ENCODE results near the gene PPDPF. TPM values are rescaled to one million over a fixed set of nuclear protein-coding genes. Genes with fewer than 3 reads are reported as not detected.

Gene PPDPF
- total RNA-seq, 1 donor from 2014 or later = 355 TPM

- no peak for TF ChIP-seq CTCF (IDR thresholded peaks at IDR 0.05)
- Histone ChIP-seq H3K27me3 (no peaks in the 10 kb centered on the region), H3K27ac (no peak overlapping the region), H3K4me1 (no peaks in the 10 kb centered on the region), H3K36me3 (no peaks in the 10 kb centered on the region), H3K9me3 (no peaks in the 10 kb centered on the region), H3K4me3 (no peak overlapping the region)
- ATAC-seq = no peak
- intact Hi-C loops (cut with DNase I) = no loop called here
- no peak for DNase-seq
Observed at GRCh38 chr20:63530788-63531160, 10.2 kb downstream of the PPDPF start.

- intact Hi-C loops (cut with DNase I) = no loop called here
- no peak for TF ChIP-seq CTCF (IDR thresholded peaks at IDR 0.05)
- Histone ChIP-seq H3K4me1 (peaks cover 7% of the 10 kb centered on the region), H3K27ac (no peak overlapping the region), H3K9me3 (no peaks in the 10 kb centered on the region), H3K27me3 (no peaks in the 10 kb centered on the region), H3K36me3 (no peaks in the 10 kb centered on the region), H3K4me3 (no peak overlapping the region)
- ATAC-seq (no peak), DNase-seq (no peak)
Observed at GRCh38 chr20:63531686-63532448, 11.3 kb downstream of the PPDPF start.

- Histone ChIP-seq H3K27ac (no peak overlapping the region), H3K27me3 (no peaks in the 10 kb centered on the region), H3K36me3 (no peaks in the 10 kb centered on the region), H3K9me3 (no peaks in the 10 kb centered on the region), H3K4me1 (peaks cover 7% of the 10 kb centered on the region), H3K4me3 (no peak overlapping the region)
- no peak for ATAC-seq
- no peak for DNase-seq
- intact Hi-C loops (cut with DNase I) = no loop called here
- TF ChIP-seq CTCF (IDR thresholded peaks at IDR 0.05) = no peak
Observed at GRCh38 chr20:63532449-63532971, 11.9 kb downstream of the PPDPF start.

GRCh38 chr20:63533388-63533787 is 12.8 kb downstream of the PPDPF start:
- no peak overlapping the region for H3K27ac ChIP-seq
- intact Hi-C loops (cut with DNase I) = no loop called here

GRCh38 chr20:63533871-63534393 is 13.4 kb downstream of the PPDPF start:
- peak; percentile 86 for DNase-seq
- no peaks in the 10 kb centered on the region for H3K36me3 ChIP-seq
- ATAC-seq = peak; percentile 0
- H3K9me3 ChIP-seq = no peaks in the 10 kb centered on the region
- intact Hi-C loops (cut with DNase I) = no loop called here
- no peak overlapping the region for H3K27ac ChIP-seq
- peaks cover 20% of the 10 kb centered on the region for H3K4me1 ChIP-seq
- H3K4me3 ChIP-seq = no peak overlapping the region
- no peaks in the 10 kb centered on the region for H3K27me3 ChIP-seq
- no peak for TF ChIP-seq CTCF (IDR thresholded peaks at IDR 0.05)

More at GRCh38 chr20:63533388-63533787, 12.8 kb downstream of the PPDPF start:
- peaks cover 15% of the 10 kb centered on the region for H3K4me1 ChIP-seq
- TF ChIP-seq CTCF (IDR thresholded peaks at IDR 0.05) = no peak
- ATAC-seq (no peak), DNase-seq (no peak)
- no peaks in the 10 kb centered on the region for H3K9me3 ChIP-seq
- no peaks in the 10 kb centered on the region for H3K27me3 ChIP-seq
- no peak overlapping the region for H3K4me3 ChIP-seq
- H3K36me3 ChIP-seq = no peaks in the 10 kb centered on the region
